Peyer's patch (tissue), 4 donors: ENCODE results near the gene POLR3A. TPM values are rescaled to one million over a fixed set of nuclear protein-coding genes. Genes with fewer than 3 reads are reported as not detected.

Experiments
- DNase-seq, 3 donors: peaks; one replicate each; pipeline ENCODE4 v3.0.0-alpha.2; 2017 to 2019
- H3K27ac ChIP-seq, 4 donors: fragments of 200-600 bp; sonication (generic); one replicate each; pipeline ENCODE4 v1.5.1; 2016 to 2019
- H3K27me3 ChIP-seq, 2 donors: fragments of 200-600 bp; sonication (generic); one replicate each; pipeline ENCODE4 v1.5.1; 2019
- H3K36me3 ChIP-seq, 3 donors: fragments of 200-600 bp; sonication (generic); one replicate each; pipeline ENCODE4 v1.5.1; 2016 to 2019
- H3K4me1 ChIP-seq, 4 donors: fragments of 200-600 bp; sonication (generic); one replicate each; pipeline ENCODE4 v1.5.1; 2016 to 2019
- H3K4me3 ChIP-seq, 4 donors: fragments of 200-600 bp; sonication (generic); 1 replicate in 3 of 4; 2 replicates in 1 of 4; pipeline ENCODE4 v1.5.1; 2016 to 2019; ENCODE audit warnings: mild to moderate bottlenecking in 1 of 4
- H3K9me3 ChIP-seq, 4 donors: fragments of 200-600 bp; sonication (generic); one replicate each; pipeline ENCODE4 v1.5.1; 2016 to 2019; ENCODE audit warnings: mild to moderate bottlenecking in 1 of 4
- CTCF ChIP-seq, 6 experiments: fragments of 450-650 bp in 4 of 6; fragments of 200-600 bp in 2 of 6; sonication (generic) in 1 of 6; IDR thresholded peaks; one replicate each; pipeline ENCODE4 v1.5.1; 2017 to 2019; ENCODE audit warnings: antibody characterized with exemption in 6 of 6, mild to moderate bottlenecking in 3 of 6, moderate library complexity in 1 of 6
- POLR2A ChIP-seq, 2 donors: fragments of 450-650 bp; IDR thresholded peaks; one replicate each; pipeline ENCODE4 v1.5.1; 2017; ENCODE audit warnings: antibody characterized with exemption in 2 of 2, mild to moderate bottlenecking in 2 of 2, moderate library complexity in 2 of 2
- total RNA-seq, 4 donors: library from RNA; depleted of rRNA; stranded (reverse); fragments of >200 nt; gene quantifications; one replicate each; pipeline ENCODE4 v1.1.0, GENCODE V29; 2016

The POLR3A gene
- total RNA-seq, 4 donors from 2014 or later = 19.8 to 24.3 (median 22.2) TPM

- no peaks in the 10 kb centered on the region for H3K9me3 ChIP-seq
- no peaks in the 10 kb centered on the region for H3K4me1 ChIP-seq
- H3K27ac ChIP-seq = no peak overlapping the region
- no peak for DNase-seq
- no peaks in the 10 kb centered on the region for H3K27me3 ChIP-seq
- H3K36me3 ChIP-seq = peaks cover 0 to 94% (median 0%) of the 10 kb centered on the region in 3 donors
- TF ChIP-seq CTCF (IDR thresholded peaks at IDR 0.05) = no peak
- TF ChIP-seq POLR2A (IDR thresholded peaks at IDR 0.05) = no peak
- no peak overlapping the region for H3K4me3 ChIP-seq
These were observed 18.2 kb downstream of the POLR3A start for GRCh38 chr10:78011065-78011464.

- Histone ChIP-seq H3K27me3 (no peaks in the 10 kb centered on the region), H3K4me1 (no peaks in the 10 kb centered on the region), H3K4me3 (no peak overlapping the region), H3K27ac (no peak overlapping the region), H3K9me3 (no peaks in the 10 kb centered on the region), H3K36me3 (peaks cover 0 to 94% (median 0%) of the 10 kb centered on the region in 3 donors)
- no peak for DNase-seq
- TF ChIP-seq CTCF (IDR thresholded peaks at IDR 0.05) = no peak
- no peak for TF ChIP-seq POLR2A (IDR thresholded peaks at IDR 0.05)
These were observed 19.0 kb downstream of the POLR3A start for GRCh38 chr10:78010278-78010677.

GRCh38 chr10:78009662-78010061 lies 19.7 kb downstream of the POLR3A start:
- H3K27me3 ChIP-seq = no peaks in the 10 kb centered on the region
- H3K4me3 ChIP-seq = no peak overlapping the region
- no peak for DNase-seq
- peaks cover 0 to 94% (median 0%) of the 10 kb centered on the region in 3 donors for H3K36me3 ChIP-seq
- TF ChIP-seq POLR2A (IDR thresholded peaks at IDR 0.05) (no peak), CTCF (IDR thresholded peaks at IDR 0.05) (no peak)
- H3K27ac ChIP-seq = no peak overlapping the region
- H3K9me3 ChIP-seq = no peaks in the 10 kb centered on the region
- no peaks in the 10 kb centered on the region for H3K4me1 ChIP-seq

GRCh38 chr10:78007172-78007571 lies 22.1 kb downstream of the POLR3A start:
- Histone ChIP-seq H3K36me3 (peaks cover 0 to 95% (median 0%) of the 10 kb centered on the region in 3 donors), H3K9me3 (no peaks in the 10 kb centered on the region), H3K4me1 (no peaks in the 10 kb centered on the region)

GRCh38 chr10:78004215-78005026 lies 24.9 kb downstream of the POLR3A start:
- Histone ChIP-seq H3K36me3 (peaks cover 0 to 94% (median 0%) of the 10 kb centered on the region in 3 donors), H3K4me3 (no peak overlapping the region), H3K4me1 (no peaks in the 10 kb centered on the region), H3K27ac (no peak overlapping the region), H3K9me3 (no peaks in the 10 kb centered on the region), H3K27me3 (no peaks in the 10 kb centered on the region)
- TF ChIP-seq CTCF (IDR thresholded peaks at IDR 0.05) = no peak
- no peak for TF ChIP-seq POLR2A (IDR thresholded peaks at IDR 0.05)
- no peak for DNase-seq

More at GRCh38 chr10:78007172-78007571, 22.1 kb downstream of the POLR3A start:
- no peaks in the 10 kb centered on the region for H3K27me3 ChIP-seq
- DNase-seq = no peak
- TF ChIP-seq CTCF (IDR thresholded peaks at IDR 0.05) (no peak), POLR2A (IDR thresholded peaks at IDR 0.05) (no peak)
- no peak overlapping the region for H3K4me3 ChIP-seq
- no peak overlapping the region for H3K27ac ChIP-seq
